Gastrocnemius medialis (tissue), 4 donors: Measurements from ENCODE around the gene RADIL. TPM values are rescaled to one million over a fixed set of nuclear protein-coding genes. Genes with fewer than 3 reads are reported as not detected.
"Not testable (repeated sequence)": the region's sequence is repeated elsewhere in the genome, so short reads cannot be mapped to it uniquely, and the experiment has no call there.

ENCODE experiments used
- ATAC-seq, 2 donors: fragments of 150-250 bp; one replicate each; pipeline ENCODE4 v1.9.1; 2016
- DNase-seq, 2 donors: peaks; one replicate each; pipeline ENCODE4 v3.0.0-alpha.2; 2019
- H3K27ac ChIP-seq, 4 donors: fragments of 200-600 bp; sonication (generic); 1 replicate in 1 of 4; 2 replicates in 3 of 4; pipeline ENCODE4 v1.5.1; 2016 to 2018; ENCODE audit warnings: mild to moderate bottlenecking in 2 of 4, moderate library complexity in 1 of 4
- H3K27me3 ChIP-seq, 3 donors: fragments of 200-600 bp; sonication (generic) in 2 of 3; 1 replicate in 1 of 3; 2 replicates in 2 of 3; pipeline versions ENCODE4 v1.5.1 to v1.6.0; 2016 to 2019; ENCODE audit warnings: mild to moderate bottlenecking in 1 of 3, moderate library complexity in 1 of 3
- H3K36me3 ChIP-seq, 2 donors: fragments of 200-600 bp; sonication (generic) in 1 of 2; one replicate each; pipeline ENCODE4 v1.5.1; 2017 to 2018
- H3K4me1 ChIP-seq, 2 donors: fragments of 200-600 bp; sonication (generic) in 1 of 2; one replicate each; pipeline ENCODE4 v1.5.1; 2016 to 2017; ENCODE audit warnings: mild to moderate bottlenecking in 2 of 2
- H3K4me3 ChIP-seq, 4 donors: fragments of 200-600 bp; sonication (generic) in 3 of 4; 1 replicate in 1 of 4; 2 replicates in 3 of 4; pipeline ENCODE4 v1.5.1; 2016 to 2019; ENCODE audit warnings: mild to moderate bottlenecking in 2 of 4
- H3K9me3 ChIP-seq, 3 donors: fragments of 200-600 bp; sonication (generic) in 2 of 3; 1 replicate in 1 of 3; 2 replicates in 2 of 3; pipeline ENCODE4 v1.5.1; 2016 to 2019
- CTCF ChIP-seq, 5 experiments: fragments of 450-650 bp in 3 of 5; fragments of 200-600 bp in 2 of 5; sonication (generic) in 2 of 5; IDR thresholded peaks in 4 of 5; conservative IDR thresholded peaks in 1 of 5; 1 replicate in 4 of 5; 2 replicates in 1 of 5; pipeline ENCODE4 v1.5.1; 2016 to 2019; ENCODE audit warnings: antibody characterized with exemption in 5 of 5, mild to moderate bottlenecking in 3 of 5, moderate library complexity in 3 of 5
- POLR2A ChIP-seq, 2 donors: fragments of 450-650 bp; IDR thresholded peaks; one replicate each; pipeline ENCODE4 v1.6.1; 2017; ENCODE audit warnings: antibody characterized with exemption in 2 of 2, mild to moderate bottlenecking in 2 of 2, moderate library complexity in 2 of 2
- in situ Hi-C, 4 donors: fragments of 200-750 bp; cut with MboI; loops; one replicate each; pipeline versions ENCODE4 v1.15.0 to v1.8.0; 2017; ENCODE audit warnings: low sequenced_read_pairs in 4 of 4
- intact Hi-C: fragments of 100-400 bp; cut with DNase I; formaldehyde crosslinking; loops from one replicate; pipeline ENCODE4 v1.15.1; 2023; ENCODE audit warnings: low total_unique reads
- total RNA-seq, 4 donors: library from RNA; depleted of rRNA; stranded (reverse); fragments of >200 nt; gene quantifications; one replicate each; pipeline versions ENCODE4 v1.1.0 to v1.2.3, GENCODE V29; 2016

RADIL gene
- total RNA-seq, 4 donors from 2014 or later, result 2.1 to 12.1 (median 5.0) TPM

GRCh38 chr7:4905171-4905570 lies 21.7 kb upstream of the RADIL start:
- Histone ChIP-seq H3K9me3 (no peaks in the 10 kb centered on the region), H3K4me1 (no peaks in the 10 kb centered on the region), H3K27me3 (no peaks in the 10 kb centered on the region), H3K27ac (no peak overlapping the region), H3K36me3 (no peaks in the 10 kb centered on the region), H3K4me3 (no peak overlapping the region)
- in situ Hi-C loops (no loop called here), intact Hi-C loops (no loop called here)
- DNase-seq (no peak), ATAC-seq (no peak)
- TF ChIP-seq POLR2A (IDR thresholded peaks at IDR 0.05) (no peak), CTCF (IDR thresholded peaks at IDR 0.05 in 4 of 5, conservative IDR thresholded peaks at IDR 0.05 in 1 of 5) (no peak)

- no peaks in the 10 kb centered on the region for H3K27me3 ChIP-seq
- H3K9me3 ChIP-seq, result no peaks in the 10 kb centered on the region
- H3K27ac ChIP-seq, result no peak overlapping the region
- ATAC-seq, result no peak
- H3K4me3 ChIP-seq, result no peak overlapping the region
- DNase-seq, result no peak
- TF ChIP-seq POLR2A (IDR thresholded peaks at IDR 0.05), result no peak
- TF ChIP-seq CTCF (IDR thresholded peaks at IDR 0.05 in 4 of 5, conservative IDR thresholded peaks at IDR 0.05 in 1 of 5), result no peak
- no peaks in the 10 kb centered on the region for H3K36me3 ChIP-seq
- in situ Hi-C loops, result no loop called here
- intact Hi-C loops, result no loop called here
- no peaks in the 10 kb centered on the region for H3K4me1 ChIP-seq
Observed at GRCh38 chr7:4904346-4904745, 20.8 kb upstream of the RADIL start.

- no peaks in the 10 kb centered on the region for H3K36me3 ChIP-seq
- H3K27me3 ChIP-seq, result peaks cover 0 to 4% (median 0%) of the 10 kb centered on the region in 3 donors
- no peak overlapping the region for H3K27ac ChIP-seq
- intact Hi-C loops, result no loop called here
- TF ChIP-seq POLR2A (IDR thresholded peaks at IDR 0.05) (no peak), CTCF (IDR thresholded peaks at IDR 0.05 in 4 of 5, conservative IDR thresholded peaks at IDR 0.05 in 1 of 5) (no peak)
- ATAC-seq (no peak), DNase-seq (no peak)
- H3K9me3 ChIP-seq, result no peaks in the 10 kb centered on the region
- H3K4me3 ChIP-seq, result no peak overlapping the region
- H3K4me1 ChIP-seq, result no peaks in the 10 kb centered on the region
- in situ Hi-C loops, result no loop called here
Observed at GRCh38 chr7:4895766-4896165, 12.2 kb upstream of the RADIL start.

DNA sequence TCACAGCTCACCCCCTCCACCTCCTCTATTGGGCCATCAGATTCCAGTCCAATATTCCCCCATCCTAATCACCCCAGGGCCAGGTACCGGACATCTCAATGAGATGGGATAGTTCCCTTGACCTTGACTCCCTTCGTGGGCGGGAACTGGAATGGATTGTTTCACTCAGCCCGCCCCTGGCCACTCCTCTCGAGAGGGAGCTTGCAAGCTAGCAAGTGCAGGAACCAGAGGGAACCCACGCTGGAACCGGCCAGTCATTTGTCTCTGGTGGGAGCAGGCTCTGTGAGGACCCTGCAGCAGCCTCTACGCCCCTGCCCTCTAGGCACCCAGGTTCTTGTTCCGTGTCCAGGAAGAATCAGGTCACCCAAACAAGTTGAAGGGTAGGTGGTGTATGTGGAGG lies 11.0 kb upstream of the RADIL start:
- intact Hi-C loops, result no loop called here
- H3K27me3 ChIP-seq, result peaks cover 0 to 4% (median 0%) of the 10 kb centered on the region in 3 donors
- DNase-seq (no peak), ATAC-seq (no peak)
- in situ Hi-C loops, result no loop called here
- H3K4me3 ChIP-seq, result no peak overlapping the region
- H3K4me1 ChIP-seq, result no peaks in the 10 kb centered on the region
- H3K9me3 ChIP-seq, result no peaks in the 10 kb centered on the region
- no peak overlapping the region for H3K27ac ChIP-seq
- TF ChIP-seq CTCF (IDR thresholded peaks at IDR 0.05 in 4 of 5, conservative IDR thresholded peaks at IDR 0.05 in 1 of 5), result no peak
- no peaks in the 10 kb centered on the region for H3K36me3 ChIP-seq

DNA sequence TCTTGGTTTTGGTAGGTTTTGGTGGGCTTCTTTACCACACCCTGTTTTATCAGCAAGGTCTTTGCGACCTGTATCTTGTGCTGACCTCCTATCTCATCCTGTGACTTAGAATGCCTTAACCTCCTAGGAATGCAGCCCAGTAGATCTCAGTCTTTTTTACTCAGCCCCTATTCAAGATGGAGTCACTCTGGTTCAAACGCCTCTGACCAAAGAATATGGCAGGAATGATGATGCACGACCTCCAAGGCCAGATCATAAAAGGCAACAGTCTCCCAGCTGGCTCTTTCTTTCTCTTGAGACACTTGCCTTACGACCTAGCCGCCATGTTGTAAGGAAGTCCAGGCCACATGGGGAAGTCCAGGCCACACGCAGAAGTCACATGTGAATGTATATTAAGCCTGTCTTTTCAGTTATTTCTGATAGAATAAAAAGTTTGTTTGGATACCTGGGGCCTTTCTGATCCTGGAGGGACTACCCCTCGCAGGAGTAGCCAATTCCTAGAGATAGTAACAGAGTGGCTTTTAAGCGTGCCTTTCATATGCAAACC lies 10.5 kb upstream of the RADIL start:
- in situ Hi-C loops (no loop called here), intact Hi-C loops (no loop called here)
- H3K9me3 ChIP-seq, result no peaks in the 10 kb centered on the region
- no peak overlapping the region for H3K4me3 ChIP-seq
- no peaks in the 10 kb centered on the region for H3K36me3 ChIP-seq
- no peak for DNase-seq
- no peak overlapping the region for H3K27ac ChIP-seq
- H3K4me1 ChIP-seq, result no peaks in the 10 kb centered on the region
- peaks cover 0 to 4% (median 0%) of the 10 kb centered on the region in 3 donors for H3K27me3 ChIP-seq
- no peak for TF ChIP-seq POLR2A (IDR thresholded peaks at IDR 0.05)
- no peak for TF ChIP-seq CTCF (IDR thresholded peaks at IDR 0.05 in 4 of 5, conservative IDR thresholded peaks at IDR 0.05 in 1 of 5)
- no peak for ATAC-seq

DNA sequence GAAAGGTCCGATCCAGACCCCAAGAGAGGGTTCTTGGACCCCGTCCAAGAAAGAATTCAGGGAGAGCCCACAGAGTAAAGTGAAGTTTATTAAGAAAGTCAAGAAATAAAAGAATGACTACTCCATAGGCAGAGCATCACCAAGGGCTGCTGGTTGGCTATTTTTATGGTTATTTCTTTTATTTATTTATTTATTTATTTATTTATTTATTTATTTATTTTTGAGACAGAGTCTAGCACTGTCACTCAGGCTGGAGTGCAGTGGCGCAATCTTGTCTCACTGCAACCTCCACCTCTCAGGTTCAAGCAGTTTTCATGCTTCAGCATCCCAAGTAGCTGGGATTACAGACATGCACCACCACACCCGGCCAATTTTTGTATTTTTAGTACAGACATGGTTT lies 9.7 kb upstream of the RADIL start:
- in situ Hi-C loops, intact Hi-C loops, H3K4me1 ChIP-seq, DNase-seq, H3K27ac ChIP-seq, H3K9me3 ChIP-seq, ATAC-seq, H3K36me3 ChIP-seq, H3K27me3 ChIP-seq, H3K4me3 ChIP-seq: not testable (repeated sequence)

DNA sequence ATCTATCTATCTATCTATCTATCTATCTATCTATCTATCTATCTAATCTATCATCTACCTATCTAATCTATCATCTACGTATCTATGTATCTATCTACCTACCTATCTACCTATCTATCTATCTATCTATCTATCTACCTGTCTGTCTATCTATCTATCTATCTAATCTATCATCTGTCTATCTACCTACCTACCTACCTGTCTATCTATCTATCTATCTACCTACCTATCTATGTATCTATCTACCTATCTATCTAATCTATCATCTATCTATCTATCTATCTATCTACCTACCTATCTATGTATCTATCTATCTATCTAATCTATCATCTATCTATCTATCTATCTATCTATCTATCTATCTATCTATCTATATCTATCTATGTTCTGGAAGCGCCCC lies 8.0 kb upstream of the RADIL start:
- H3K9me3 ChIP-seq, intact Hi-C loops, in situ Hi-C loops, H3K4me3 ChIP-seq, H3K4me1 ChIP-seq, DNase-seq, H3K27me3 ChIP-seq, ATAC-seq, H3K36me3 ChIP-seq, H3K27ac ChIP-seq: not testable (repeated sequence)
